A549 (cell line): ENCODE data around the gene TCF25. TPM values are rescaled to one million over a fixed set of nuclear protein-coding genes. Genes with fewer than 3 reads are reported as not detected.

Experiments
- ATAC-seq, 2 experiments: fragments of 200-7000 bp in 1 of 2; fragments of >200 bp in 1 of 2; cut with Nextera tagmentation in 1 of 2; cut with Tn5 transposase in 1 of 2; 3 replicates each; pipeline versions ENCODE4 v1.8.0 to v1.9.1; 2018 to 2020; ENCODE audit warnings: mild to moderate bottlenecking in 1 of 2, moderate library complexity in 1 of 2
- CTCF ChIA-PET: fragments of 300-600 bp; sonication (Branson Sonifier 250); formaldehyde crosslinking; extraction: SDS; loops from one replicate; lab custom pipeline; 2021; ENCODE audit warnings: antibody characterized with exemption, inconsistent platforms; lab: Yijun Ruan, JAX
- POLR2A ChIA-PET: fragments of 350-600 bp; formaldehyde crosslinking; extraction: SDS; loops from one replicate; lab custom pipeline; 2021; ENCODE audit warnings: antibody characterized with exemption, inconsistent platforms; lab: Yijun Ruan, JAX
- DNase-seq, 2 experiments: peaks; one replicate each; pipeline versions ENCODE4 v3.0.0 to v3.0.0-alpha.2; 2011 to 2016; ENCODE audit warnings: low read depth in 1 of 2, low spot score in 1 of 2
- FAIRE-seq: peaks from 2 replicates; lab custom pipeline; 2011; peaks lifted over from hg19 to GRCh38; lab: Jason Lieb, UNC
- H3K27ac ChIP-seq, 2 experiments: fragments of >200 bp; sonication (Bioruptor Twin); formaldehyde crosslinking; 3 replicates each; pipeline ENCODE4 v1.5.1; 2016 to 2017
- H3K4me1 ChIP-seq: fragments of >200 bp; sonication (Bioruptor Twin); formaldehyde crosslinking; 3 replicates; pipeline ENCODE4 v1.6.1; 2016
- H3K4me2 ChIP-seq: fragments of >200 bp; sonication (Bioruptor Twin); formaldehyde crosslinking; 3 replicates; pipeline ENCODE4 v1.6.1; 2016
- H3K4me3 ChIP-seq: fragments of >200 bp; sonication (Bioruptor Twin); formaldehyde crosslinking; 3 replicates; pipeline ENCODE4 v1.5.1; 2016
- H3K9me3 ChIP-seq: fragments of >200 bp; sonication (Bioruptor Twin); formaldehyde crosslinking; 3 replicates; pipeline ENCODE4 v1.6.1; 2016
- CHD2 ChIP-seq: fragments of 150-350 bp; IDR thresholded peaks from 2 replicates; pipeline ENCODE4 v1.6.1; 2014; ENCODE audit warnings: low read length; ENCODE audit not compliant: partially characterized antibody
- E2F6 ChIP-seq: IDR thresholded peaks from 2 replicates; pipeline ENCODE4 v1.6.1; 2012; ENCODE audit warnings: low read depth, borderline replicate concordance
- EHF ChIP-seq: fragments of 250-450 bp; sonication (Bioruptor Pico); IDR thresholded peaks from 2 replicates; pipeline ENCODE4 v1.5.0; 2020; ENCODE audit warnings: mild to moderate bottlenecking
- EP300 ChIP-seq, 2 experiments: fragments of >200 bp; sonication (Bioruptor Twin); formaldehyde crosslinking; IDR thresholded peaks; 2 replicates in 1 of 2; 3 replicates in 1 of 2; pipeline ENCODE4 v1.6.1; 2016 to 2017
- JUN ChIP-seq, 2 experiments: fragments of >200 bp; sonication (Bioruptor Twin); formaldehyde crosslinking; IDR thresholded peaks; 2 replicates in 1 of 2; 3 replicates in 1 of 2; pipeline ENCODE4 v1.6.1; 2016 to 2017
- JUNB ChIP-seq: fragments of >200 bp; sonication (Bioruptor Twin); formaldehyde crosslinking; IDR thresholded peaks from 2 replicates; pipeline ENCODE4 v1.6.1; 2016
- MYC ChIP-seq: IDR thresholded peaks from 2 replicates; pipeline ENCODE4 v1.6.1; 2012; ENCODE audit warnings: mild to moderate bottlenecking, inconsistent platforms, low read length, improper control_type of control experiment, borderline replicate concordance
- NFE2L2 ChIP-seq: fragments of 150-350 bp; conservative IDR thresholded peaks from 2 replicates; pipeline ENCODE4 v1.6.1; 2014; ENCODE audit warnings: low read length
- POLR2AphosphoS2 ChIP-seq: conservative IDR thresholded peaks from 2 replicates; pipeline ENCODE4 v1.6.1; 2012; ENCODE audit warnings: low read length, improper control_type of control experiment, inconsistent platforms
- RAD21 ChIP-seq, 2 experiments: fragments of >200 bp in 1 of 2; sonication (Bioruptor Twin) in 1 of 2; formaldehyde crosslinking in 1 of 2; IDR thresholded peaks in 1 of 2; conservative IDR thresholded peaks in 1 of 2; 2 replicates in 1 of 2; 3 replicates in 1 of 2; pipeline ENCODE4 v1.6.1; 2012 to 2018; ENCODE audit warnings: inconsistent platforms in 1 of 2
- RARB ChIP-seq: fragments of 250-450 bp; sonication (Bioruptor Pico); IDR thresholded peaks from 2 replicates; pipeline ENCODE4 v1.8.0; 2021; ENCODE audit warnings: mild to moderate bottlenecking, moderate library complexity
- RCOR1 ChIP-seq: fragments of 150-350 bp; IDR thresholded peaks from 2 replicates; pipeline ENCODE4 v1.6.1; 2014; ENCODE audit warnings: antibody characterized with exemption, low read length, low read depth
- ZC3H11A ChIP-seq: fragments of 450-650 bp; IDR thresholded peaks from 2 replicates; pipeline ENCODE4 v1.6.1; 2014; ENCODE audit warnings: antibody characterized with exemption, mild to moderate bottlenecking
- ZSCAN20 ChIP-seq: fragments of 250-450 bp; sonication (Bioruptor Pico); IDR thresholded peaks from 2 replicates; pipeline ENCODE4 v1.8.0; 2022; ENCODE audit warnings: mild to moderate bottlenecking, moderate library complexity
- WGBS: methylation state at CpG from one replicate; pipeline ENCODE4 v1.1.6; 2017; ENCODE audit errors: missing lambda C conversion rate; 5-methylcytosine and 5-hydroxymethylcytosine counted together
- polyA plus RNA-seq, 4 experiments: library from polyadenylated mRNA; depleted of rRNA in 3 of 4; stranded (reverse); fragments of >200 nt; fragmentation: RNase III in 1 of 4; extraction: RNeasy Plus Mini Kit Qiagen cat#74134 plus additional on column Dnase treatment in 1 of 4; gene quantifications; 2 replicates in 3 of 4; 3 replicates in 1 of 4; pipeline ENCODE4 v1.2.3, GENCODE V29; 2011 to 2017
- TF ChIP-seq, protein P1 (sequence below): IDR thresholded peaks from 2 replicates; pipeline ENCODE4 v1.6.1; 2012
- TF ChIP-seq, protein P2 (sequence below): fragments of >200 bp; sonication (Bioruptor Twin); formaldehyde crosslinking; IDR thresholded peaks from 3 replicates; pipeline ENCODE4 v1.5.1; 2016
- TF ChIP-seq, protein P3 (sequence below): fragments of 250-450 bp; sonication (Bioruptor Pico); IDR thresholded peaks from 2 replicates; pipeline ENCODE4 v1.5.0; 2021; ENCODE audit warnings: mild to moderate bottlenecking, moderate library complexity, borderline replicate concordance
- TF ChIP-seq, protein P4 (sequence below): fragments of 150-350 bp; IDR thresholded peaks from 2 replicates; pipeline ENCODE4 v1.6.1; 2014; ENCODE audit warnings: low read depth, mild to moderate bottlenecking, low read length

TCF25 gene
- polyA plus RNA-seq, 2 of the 4 experiments (the other 2 are of a cell fraction), result 125 TPM

DNA sequence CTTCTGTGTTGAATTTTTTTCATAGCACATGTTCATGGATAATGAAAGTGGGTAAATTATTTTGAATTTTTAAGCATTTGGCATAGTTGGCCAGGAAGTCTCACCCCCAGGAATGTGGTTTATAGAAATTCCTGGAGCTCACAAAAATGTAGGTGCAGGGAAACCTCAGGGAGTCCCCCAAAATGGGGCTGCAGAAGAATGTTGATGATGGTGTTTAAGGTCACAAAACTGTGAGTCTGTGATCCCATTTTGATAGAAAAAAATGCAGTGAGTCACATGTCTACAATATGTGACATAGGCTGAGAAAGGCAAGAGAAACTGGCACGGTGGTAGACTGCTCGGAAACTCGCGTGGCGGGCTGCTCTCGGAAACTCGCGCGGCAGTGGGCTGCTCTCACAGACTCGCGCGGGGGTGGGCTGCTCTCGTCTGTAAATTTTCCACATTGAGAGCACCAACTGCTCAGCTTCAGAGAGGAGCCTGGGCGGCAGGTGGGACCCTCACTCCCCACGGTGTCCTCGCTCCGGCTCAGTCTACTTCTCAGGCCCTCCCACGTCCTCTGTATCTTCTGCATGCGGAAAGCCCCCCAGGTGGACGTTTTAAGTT is 26.6 kb downstream of the TCF25 start:
- TF ChIP-seq EHF (CRISPR knock-in tag) (no peak), E2F6 (no peak), CHD2 (no peak), MYC (no peak), NFE2L2 (no peak), RARB (CRISPR knock-in tag) (no peak), RAD21 (conservative IDR thresholded peaks at IDR 0.05 in 1 of 2, IDR thresholded peaks at IDR 0.05 in 1 of 2) (no peak), ZC3H11A (no peak), EP300 (IDR thresholded peaks at IDR 0.05) (no peak), POLR2AphosphoS2 (no peak), ZSCAN20 (CRISPR knock-in tag) (no peak)
- TF ChIP-seq, protein P1, sequence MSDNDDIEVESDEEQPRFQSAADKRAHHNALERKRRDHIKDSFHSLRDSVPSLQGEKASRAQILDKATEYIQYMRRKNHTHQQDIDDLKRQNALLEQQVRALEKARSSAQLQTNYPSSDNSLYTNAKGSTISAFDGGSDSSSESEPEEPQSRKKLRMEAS, result no peak
- no peak overlapping the region for H3K27ac ChIP-seq
- ATAC-seq (no peak), FAIRE-seq (no peak), DNase-seq (no peak)
- WGBS, result 94% methylated on average over 20 of the region's 20 CpGs
- POLR2A ChIA-PET, result no interaction called here
- no peak overlapping the region for H3K4me3 ChIP-seq
- CTCF ChIA-PET, result interaction anchor here (1.3 to 1.9 kb wide), 2 partner anchors 10 to 73 kb away, joined by 3 to 10 read pairs; no protein-coding TSS in a partner anchor
- H3K9me3 ChIP-seq, result no peaks in the 10 kb centered on the region
- H3K4me1 ChIP-seq, result no peaks in the 10 kb centered on the region
- H3K4me2 ChIP-seq, result no peak overlapping the region

DNA sequence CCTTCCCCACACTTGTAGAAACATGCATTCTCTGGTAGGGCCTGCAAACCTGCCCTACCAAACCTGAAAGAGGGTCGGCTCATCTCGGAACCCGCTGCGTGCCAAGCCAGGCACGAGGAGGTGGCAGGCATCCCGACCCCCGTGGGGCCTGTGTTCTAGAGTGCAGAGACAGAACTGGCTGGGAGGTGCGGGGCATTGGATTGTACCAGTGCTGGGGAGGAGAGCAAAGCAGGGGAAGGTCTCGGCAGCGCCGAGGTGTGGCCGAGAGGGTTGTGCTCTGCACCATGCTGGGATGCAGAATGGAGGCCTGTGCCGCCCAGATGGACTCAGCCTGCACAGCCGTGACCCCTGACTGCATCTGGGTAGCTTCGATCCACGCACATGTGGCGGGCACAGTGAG is 27.5 kb downstream of the TCF25 start:
- POLR2A ChIA-PET, result no interaction called here
- no peaks in the 10 kb centered on the region for H3K4me1 ChIP-seq
- TF ChIP-seq, protein P2, sequence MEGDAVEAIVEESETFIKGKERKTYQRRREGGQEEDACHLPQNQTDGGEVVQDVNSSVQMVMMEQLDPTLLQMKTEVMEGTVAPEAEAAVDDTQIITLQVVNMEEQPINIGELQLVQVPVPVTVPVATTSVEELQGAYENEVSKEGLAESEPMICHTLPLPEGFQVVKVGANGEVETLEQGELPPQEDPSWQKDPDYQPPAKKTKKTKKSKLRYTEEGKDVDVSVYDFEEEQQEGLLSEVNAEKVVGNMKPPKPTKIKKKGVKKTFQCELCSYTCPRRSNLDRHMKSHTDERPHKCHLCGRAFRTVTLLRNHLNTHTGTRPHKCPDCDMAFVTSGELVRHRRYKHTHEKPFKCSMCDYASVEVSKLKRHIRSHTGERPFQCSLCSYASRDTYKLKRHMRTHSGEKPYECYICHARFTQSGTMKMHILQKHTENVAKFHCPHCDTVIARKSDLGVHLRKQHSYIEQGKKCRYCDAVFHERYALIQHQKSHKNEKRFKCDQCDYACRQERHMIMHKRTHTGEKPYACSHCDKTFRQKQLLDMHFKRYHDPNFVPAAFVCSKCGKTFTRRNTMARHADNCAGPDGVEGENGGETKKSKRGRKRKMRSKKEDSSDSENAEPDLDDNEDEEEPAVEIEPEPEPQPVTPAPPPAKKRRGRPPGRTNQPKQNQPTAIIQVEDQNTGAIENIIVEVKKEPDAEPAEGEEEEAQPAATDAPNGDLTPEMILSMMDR, result no peak
- TF ChIP-seq, all 56 proteins: peak for 0
- no peak overlapping the region for H3K27ac ChIP-seq
- DNase-seq, result no peak
- no peak for ATAC-seq
- WGBS, result 96% methylated on average over 17 of the region's 17 CpGs
- CTCF ChIA-PET, result interaction anchor here (1.9 kb wide), 1 partner anchor 9 kb away, joined by 10 read pairs; no protein-coding TSS in a partner anchor
- H3K4me2 ChIP-seq, result no peak overlapping the region
- H3K4me3 ChIP-seq, result no peak overlapping the region
- FAIRE-seq, result no peak
- H3K9me3 ChIP-seq, result no peaks in the 10 kb centered on the region

DNA sequence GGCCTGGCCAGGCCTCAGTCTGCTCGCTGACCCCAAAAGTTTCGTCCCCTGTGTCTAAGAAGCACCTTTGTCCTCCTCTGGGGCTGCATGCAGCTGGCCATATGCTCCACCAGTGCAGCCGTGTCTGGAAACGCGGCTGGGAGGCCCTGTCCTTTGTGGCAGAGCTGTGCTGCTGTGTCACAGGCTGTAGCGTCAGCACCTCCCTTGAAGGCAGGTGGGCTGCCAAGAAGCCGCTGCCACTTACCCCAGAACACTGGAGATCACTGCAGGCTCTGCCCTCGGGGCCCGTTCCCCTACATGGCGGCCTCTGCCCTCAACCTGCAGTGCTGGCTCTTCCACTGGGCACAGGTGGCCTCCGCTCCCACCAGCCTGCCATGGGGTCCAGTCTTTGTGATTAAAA is 29.6 kb downstream of the TCF25 start:
- no peak overlapping the region for H3K4me3 ChIP-seq
- H3K27ac ChIP-seq, result no peak overlapping the region
- ATAC-seq (no peak; a peak in 1 of 6 replicates), FAIRE-seq (no peak), DNase-seq (no peak)
- ChIA-PET CTCF (no interaction called here), POLR2A (no interaction called here)
- H3K4me2 ChIP-seq, result no peak overlapping the region
- no peak for TF ChIP-seq JUN (IDR thresholded peaks at IDR 0.05)
- TF ChIP-seq, protein P3, sequence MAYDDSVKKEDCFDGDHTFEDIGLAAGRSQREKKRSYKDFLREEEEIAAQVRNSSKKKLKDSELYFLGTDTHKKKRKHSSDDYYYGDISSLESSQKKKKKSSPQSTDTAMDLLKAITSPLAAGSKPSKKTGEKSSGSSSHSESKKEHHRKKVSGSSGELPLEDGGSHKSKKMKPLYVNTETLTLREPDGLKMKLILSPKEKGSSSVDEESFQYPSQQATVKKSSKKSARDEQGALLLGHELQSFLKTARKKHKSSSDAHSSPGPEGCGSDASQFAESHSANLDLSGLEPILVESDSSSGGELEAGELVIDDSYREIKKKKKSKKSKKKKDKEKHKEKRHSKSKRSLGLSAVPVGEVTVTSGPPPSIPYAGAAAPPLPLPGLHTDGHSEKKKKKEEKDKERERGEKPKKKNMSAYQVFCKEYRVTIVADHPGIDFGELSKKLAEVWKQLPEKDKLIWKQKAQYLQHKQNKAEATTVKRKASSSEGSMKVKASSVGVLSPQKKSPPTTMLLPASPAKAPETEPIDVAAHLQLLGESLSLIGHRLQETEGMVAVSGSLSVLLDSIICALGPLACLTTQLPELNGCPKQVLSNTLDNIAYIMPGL (CRISPR knock-in tag), result no peak
- TF ChIP-seq RCOR1, result no peak
- TF ChIP-seq, protein P4, sequence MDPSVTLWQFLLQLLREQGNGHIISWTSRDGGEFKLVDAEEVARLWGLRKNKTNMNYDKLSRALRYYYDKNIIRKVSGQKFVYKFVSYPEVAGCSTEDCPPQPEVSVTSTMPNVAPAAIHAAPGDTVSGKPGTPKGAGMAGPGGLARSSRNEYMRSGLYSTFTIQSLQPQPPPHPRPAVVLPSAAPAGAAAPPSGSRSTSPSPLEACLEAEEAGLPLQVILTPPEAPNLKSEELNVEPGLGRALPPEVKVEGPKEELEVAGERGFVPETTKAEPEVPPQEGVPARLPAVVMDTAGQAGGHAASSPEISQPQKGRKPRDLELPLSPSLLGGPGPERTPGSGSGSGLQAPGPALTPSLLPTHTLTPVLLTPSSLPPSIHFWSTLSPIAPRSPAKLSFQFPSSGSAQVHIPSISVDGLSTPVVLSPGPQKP, result no peak
- no peak for TF ChIP-seq JUNB
- H3K4me1 ChIP-seq, result no peaks in the 10 kb centered on the region
- peaks cover 3% of the 10 kb centered on the region; the same call in 1 of the 3 replicates for H3K9me3 ChIP-seq
- 83% methylated on average over 7 of the region's 11 CpGs for WGBS
